NCI-H2171 (cell line): ENCODE data around the gene AKAP5.
A peak's percentile ranks its signal among the peaks of the same experiment; 100 is the strongest.

Experiments
- DNase-seq: peaks from one replicate; lab custom pipeline; 2025; lab: John Stamatoyannopoulos, UW

AKAP5 gene, protein sequence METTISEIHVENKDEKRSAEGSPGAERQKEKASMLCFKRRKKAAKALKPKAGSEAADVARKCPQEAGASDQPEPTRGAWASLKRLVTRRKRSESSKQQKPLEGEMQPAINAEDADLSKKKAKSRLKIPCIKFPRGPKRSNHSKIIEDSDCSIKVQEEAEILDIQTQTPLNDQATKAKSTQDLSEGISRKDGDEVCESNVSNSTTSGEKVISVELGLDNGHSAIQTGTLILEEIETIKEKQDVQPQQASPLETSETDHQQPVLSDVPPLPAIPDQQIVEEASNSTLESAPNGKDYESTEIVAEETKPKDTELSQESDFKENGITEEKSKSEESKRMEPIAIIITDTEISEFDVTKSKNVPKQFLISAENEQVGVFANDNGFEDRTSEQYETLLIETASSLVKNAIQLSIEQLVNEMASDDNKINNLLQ

GRCh38 chr14:64465191-64465822, at the start of gene AKAP5:
Gene AKAP5, plus strand, starts transcription at chr14:64465499. Its CDS starts 2,896 bp downstream, at chr14:64468395.
- DNase-seq = peak; percentile 94

DNA sequence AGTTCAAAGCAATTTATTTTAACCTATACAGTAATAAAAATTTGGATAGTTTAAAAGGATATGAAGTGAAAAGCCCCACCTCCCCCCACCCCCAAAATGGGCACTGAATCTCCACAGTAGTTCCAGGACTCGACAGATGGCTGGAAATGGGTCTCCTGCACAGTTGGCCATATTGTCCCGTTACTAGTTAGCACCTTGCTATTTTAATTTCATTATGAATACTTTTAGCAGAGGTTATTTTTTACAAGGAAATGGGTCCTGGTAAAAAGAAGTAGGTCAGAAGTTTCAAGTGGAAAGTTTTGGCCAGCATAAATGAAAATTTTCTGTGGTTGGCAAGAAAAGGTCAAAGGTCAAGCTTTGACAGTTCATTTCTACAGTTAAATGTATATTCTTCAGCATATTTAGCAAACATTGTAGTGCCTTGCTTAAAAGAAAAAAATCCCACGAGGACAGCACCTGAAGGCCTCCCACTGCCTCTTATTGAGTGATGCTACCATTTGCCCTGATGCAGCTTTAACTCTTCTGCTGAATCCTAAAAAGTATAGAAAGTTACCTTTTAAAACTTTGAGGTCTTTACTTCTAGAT, 48.9 kb upstream of the AKAP5 start:
- no peak for DNase-seq

GRCh38 chr14:64417055-64417770, 48.1 kb upstream of the AKAP5 start:
- no peak for DNase-seq

DNA sequence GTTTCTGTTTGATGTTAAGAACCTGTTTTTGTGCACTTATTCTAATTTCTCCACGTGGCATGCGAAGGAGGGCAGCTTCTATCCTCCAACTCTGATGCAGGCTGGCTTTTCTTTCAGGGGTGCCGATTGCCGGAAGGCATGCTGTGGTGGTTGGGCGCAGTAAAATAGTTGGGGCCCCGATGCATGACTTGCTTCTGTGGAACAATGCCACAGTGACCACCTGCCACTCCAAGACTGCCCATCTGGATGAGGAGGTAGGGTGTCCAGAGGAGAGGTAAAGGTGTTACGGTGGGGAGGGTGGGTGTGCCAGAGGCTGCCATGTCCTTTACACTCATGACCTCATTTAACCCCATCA, 47.6 kb upstream of the AKAP5 start:
- no peak for DNase-seq

- no peak for DNase-seq
Observed at GRCh38 chr14:64419003-64419402, 46.3 kb upstream of the AKAP5 start.

DNA sequence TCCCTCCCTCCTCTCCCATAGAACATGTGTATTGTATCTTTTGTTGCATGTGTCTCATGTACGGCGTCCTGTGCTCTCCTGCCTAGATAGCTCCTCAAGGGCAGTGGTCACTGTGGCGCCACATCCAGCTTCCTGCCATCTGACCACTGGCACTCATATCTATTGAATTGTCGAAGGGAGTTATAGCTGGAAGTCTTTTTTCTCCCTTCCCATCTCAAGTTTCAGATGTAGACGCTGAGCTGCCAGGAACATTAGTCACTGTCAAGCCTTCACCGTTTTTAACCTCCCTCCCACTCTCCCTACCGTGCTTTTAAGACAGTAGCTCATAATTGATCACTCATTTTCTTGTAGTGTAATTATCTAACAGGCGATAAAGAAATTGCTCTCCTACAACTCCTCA, 44.1 kb upstream of the AKAP5 start:
- DNase-seq = no peak

DNA sequence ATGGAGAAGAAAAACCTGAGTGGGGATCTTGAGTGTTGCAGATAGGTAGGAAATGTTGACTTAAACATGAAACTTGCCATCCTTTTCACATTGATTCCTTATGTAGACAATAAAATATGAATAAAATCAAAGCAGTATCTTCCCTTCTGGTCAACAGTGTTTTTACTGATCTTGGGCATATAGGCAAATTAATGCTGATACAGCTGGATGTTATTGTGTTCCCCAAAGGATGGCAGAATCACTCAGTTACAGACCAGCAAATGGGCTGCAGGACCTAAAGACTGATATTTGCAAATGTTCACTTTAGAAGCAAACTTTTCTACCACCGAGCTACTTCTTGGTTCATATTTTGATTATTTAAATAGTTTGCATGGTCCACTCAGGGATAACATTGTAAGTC, 43.3 kb upstream of the AKAP5 start:
- no peak for DNase-seq

- DNase-seq = no peak
Observed at GRCh38 chr14:64422756-64423155, 42.5 kb upstream of the AKAP5 start.

- no peak for DNase-seq
Observed at GRCh38 chr14:64423987-64424386, 41.3 kb upstream of the AKAP5 start.

DNA sequence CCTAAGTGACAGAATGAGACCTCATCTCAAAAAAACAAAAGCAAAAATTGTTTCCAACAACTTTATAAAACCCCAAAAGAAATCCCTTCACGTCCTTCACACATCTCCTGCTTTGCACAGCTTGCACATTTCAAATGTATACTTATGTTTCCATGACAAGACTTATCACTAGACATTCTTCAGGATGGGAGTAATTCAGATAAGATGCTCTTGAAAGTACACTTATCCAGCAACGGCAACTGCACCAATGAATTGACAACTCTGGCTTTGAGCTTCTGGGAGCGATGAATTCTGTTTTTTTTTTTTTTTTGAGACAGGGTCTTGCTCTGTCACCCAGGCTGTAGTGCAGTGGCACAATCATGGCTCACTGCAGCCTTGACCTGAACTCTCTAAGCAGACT, 30.8 kb upstream of the AKAP5 start:
- no peak for DNase-seq

DNA sequence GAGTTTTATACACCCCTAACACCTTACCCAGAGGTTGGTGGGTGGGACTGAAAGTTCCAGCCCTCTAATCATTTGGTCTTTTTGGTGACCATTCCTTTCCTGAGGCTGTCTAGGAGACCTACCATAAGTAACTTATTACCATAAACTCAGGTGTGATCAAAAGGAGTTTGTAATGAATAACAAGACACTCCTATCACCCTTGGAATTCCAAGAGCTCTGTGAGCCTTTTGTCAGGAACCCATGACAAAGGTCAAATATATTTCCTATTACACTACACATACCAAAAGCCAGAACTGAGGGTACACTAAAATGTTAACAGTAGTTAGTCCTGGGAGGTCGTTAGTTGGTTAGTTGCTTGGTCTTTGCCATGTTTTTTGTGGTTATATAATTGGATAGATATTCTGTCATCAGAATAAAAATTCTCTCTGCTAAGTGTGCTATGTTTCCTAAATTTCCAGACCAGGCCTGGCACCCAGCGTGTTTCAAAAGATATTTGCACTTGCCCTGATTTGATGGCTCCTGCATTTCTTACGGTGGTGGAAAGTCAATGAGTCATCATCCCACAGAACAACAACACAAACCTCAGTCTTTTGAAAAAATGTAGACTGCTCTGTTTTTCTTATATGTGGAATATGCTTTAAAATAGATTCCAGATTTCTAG, 27.0 kb upstream of the AKAP5 start:
- DNase-seq = no peak

DNA sequence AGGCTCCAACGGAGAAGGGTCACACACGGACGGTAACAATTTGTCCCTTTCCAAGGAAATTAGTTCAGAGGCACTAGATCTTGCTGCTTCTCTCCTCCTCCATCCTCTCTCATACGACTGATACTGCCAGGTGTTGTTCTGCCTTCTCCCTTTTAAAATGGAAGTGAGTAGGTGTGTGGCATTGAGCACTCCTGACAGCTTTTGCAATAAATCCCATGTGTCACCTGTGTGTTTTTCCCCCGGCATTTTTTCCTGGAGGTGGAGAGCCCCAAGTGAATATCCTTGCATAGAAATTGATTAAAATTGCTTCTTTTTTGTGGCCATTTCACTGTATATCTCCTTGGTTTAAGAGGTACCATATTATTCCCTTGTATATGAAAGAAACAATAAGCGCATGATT, 26.2 kb upstream of the AKAP5 start:
- no peak for DNase-seq

- no peak for DNase-seq
Observed at GRCh38 chr14:64440494-64440893, 24.8 kb upstream of the AKAP5 start.

GRCh38 chr14:64442300-64442988, 22.9 kb upstream of the AKAP5 start:
- DNase-seq = no peak

- DNase-seq = no peak
Observed at GRCh38 chr14:64444140-64444539, 21.2 kb upstream of the AKAP5 start.

DNA sequence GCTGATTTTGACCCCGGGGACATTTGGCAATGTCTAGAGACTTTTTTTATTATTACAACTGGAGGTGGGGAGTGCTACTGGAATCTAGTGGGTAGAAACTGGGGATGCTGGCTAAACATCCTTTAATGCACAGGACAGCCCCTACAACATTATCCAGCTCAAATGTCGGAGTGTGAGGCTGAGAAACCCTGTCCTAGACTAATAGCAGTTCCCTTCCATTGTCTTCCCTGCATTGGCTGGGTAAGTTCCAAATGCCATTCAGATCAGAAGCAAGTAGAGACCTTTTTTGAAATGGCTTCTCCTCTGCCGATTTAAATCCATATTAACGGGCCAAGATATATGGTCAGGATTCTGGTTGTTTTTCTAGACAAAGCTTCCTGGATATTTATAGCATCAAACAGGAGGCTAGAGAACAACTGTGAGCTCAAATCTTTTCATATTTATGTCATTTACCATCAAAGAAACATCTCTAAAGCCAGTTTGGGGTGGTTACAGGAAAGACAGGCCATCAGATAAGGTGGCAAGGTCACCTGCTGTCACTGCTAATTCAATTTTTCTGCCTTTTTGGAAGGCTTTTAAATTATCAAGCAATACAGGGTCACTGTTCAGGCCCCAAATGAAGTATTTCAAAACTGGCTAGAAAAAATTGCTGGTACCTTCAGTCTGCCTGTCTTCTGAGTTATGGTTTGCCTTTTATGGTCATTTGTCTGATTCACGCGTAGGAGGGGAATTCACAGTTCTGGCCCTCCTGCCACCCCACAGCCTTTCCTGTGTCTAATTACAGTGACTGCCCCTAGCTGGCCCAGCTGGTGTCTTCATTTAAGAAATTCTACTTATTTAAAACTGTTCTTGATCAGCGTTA, 20.1 kb upstream of the AKAP5 start:
- DNase-seq = no peak

DNA sequence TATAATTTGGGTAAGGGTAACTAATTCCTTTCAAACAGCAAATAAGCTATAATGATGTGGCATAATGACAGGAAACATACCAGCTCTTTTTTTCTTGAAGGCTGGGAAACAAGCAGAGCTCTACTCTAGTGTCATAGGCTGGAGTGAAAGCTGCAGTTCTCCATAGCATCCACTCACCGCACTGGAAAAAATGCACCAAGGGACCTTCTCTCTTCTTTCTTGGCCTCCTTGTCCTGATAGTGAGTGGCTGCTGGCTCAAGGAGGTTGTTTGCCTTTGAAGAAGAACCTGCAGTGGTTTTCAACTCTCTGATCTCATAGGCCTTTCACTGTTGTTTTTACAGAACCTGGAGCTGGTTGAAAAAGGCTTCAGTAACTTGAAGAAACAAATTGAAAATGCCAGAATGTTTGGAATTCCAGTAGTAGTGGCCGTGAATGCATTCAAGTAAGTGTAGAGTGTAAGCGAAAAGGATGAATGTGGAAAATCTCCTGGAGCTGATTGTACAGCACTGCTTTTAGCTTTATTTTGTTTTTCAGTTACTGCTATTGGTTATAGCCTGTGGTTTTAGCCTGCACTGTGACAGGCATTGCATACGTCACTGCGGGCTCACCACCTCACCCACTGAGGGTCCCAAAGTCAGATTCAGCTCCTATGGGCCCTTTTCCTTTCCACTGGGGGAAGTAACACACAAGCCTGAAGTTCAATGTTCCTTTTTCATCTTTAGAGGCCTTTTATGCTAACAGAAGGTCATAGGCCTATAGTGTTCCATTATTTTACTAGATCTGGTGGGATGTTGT, 17.2 kb upstream of the AKAP5 start:
- DNase-seq = no peak

- DNase-seq = no peak
Observed at GRCh38 chr14:64450255-64450654, 15.0 kb upstream of the AKAP5 start.

DNA sequence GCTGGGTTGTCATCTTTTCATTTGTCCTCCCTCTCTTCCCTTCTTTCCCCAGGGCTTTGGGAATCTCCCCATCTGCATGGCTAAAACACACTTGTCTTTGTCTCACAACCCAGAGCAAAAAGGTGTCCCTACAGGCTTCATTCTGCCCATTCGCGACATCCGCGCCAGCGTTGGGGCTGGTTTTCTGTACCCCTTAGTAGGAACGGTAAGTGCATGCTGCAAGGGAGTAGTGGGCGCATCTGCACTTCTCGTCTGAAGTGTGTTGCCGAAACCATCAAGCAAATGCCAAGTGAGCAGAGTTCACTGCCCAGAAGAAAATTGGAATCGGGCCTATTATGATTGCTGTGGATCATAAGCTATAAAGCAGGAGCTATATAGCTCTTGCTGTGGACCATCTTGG, 10.6 kb upstream of the AKAP5 start:
- DNase-seq = no peak
